OCI-LY7 (cell line): ENCODE data around the gene SMIM12.

ENCODE experiments used
- EZH2phosphoT487 ChIP-seq: fragments of 200-600 bp; sonication (generic); IDR thresholded peaks from 2 replicates; pipeline ENCODE4 v1.6.1; 2018; ENCODE audit warnings: low read depth, borderline replicate concordance, mild to moderate bottlenecking, mixed run types, antibody characterized with exemption, low read length, moderate library complexity, mixed read lengths
- TF ChIP-seq, protein P1 (sequence below): fragments of 200-600 bp; sonication (generic); conservative IDR thresholded peaks from 2 replicates; pipeline ENCODE4 v1.5.1; 2014; ENCODE audit warnings: mild to moderate bottlenecking, antibody characterized with exemption, low read length, moderate library complexity, mixed read lengths

DNA sequence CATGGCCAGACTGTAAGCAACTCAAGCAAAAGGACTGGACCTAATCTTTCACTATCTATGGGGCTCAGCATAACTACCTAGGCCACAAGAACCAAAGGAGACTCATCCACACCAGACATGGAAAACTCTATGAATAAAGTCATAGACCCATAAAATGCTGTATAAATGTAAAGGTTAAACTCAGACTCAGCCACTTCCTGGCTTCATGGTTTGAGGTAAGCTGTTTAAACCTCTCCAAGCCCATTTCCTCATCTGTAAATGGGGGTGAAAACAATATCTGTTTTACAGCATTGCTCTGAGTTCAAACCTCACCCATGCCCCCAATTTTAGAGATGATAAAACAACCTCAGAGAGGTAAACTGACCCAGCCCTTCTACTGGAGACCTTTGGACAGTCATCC is 4.0 kb upstream of the SMIM12 start:
- TF ChIP-seq, protein P1, sequence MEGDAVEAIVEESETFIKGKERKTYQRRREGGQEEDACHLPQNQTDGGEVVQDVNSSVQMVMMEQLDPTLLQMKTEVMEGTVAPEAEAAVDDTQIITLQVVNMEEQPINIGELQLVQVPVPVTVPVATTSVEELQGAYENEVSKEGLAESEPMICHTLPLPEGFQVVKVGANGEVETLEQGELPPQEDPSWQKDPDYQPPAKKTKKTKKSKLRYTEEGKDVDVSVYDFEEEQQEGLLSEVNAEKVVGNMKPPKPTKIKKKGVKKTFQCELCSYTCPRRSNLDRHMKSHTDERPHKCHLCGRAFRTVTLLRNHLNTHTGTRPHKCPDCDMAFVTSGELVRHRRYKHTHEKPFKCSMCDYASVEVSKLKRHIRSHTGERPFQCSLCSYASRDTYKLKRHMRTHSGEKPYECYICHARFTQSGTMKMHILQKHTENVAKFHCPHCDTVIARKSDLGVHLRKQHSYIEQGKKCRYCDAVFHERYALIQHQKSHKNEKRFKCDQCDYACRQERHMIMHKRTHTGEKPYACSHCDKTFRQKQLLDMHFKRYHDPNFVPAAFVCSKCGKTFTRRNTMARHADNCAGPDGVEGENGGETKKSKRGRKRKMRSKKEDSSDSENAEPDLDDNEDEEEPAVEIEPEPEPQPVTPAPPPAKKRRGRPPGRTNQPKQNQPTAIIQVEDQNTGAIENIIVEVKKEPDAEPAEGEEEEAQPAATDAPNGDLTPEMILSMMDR: no peak
- TF ChIP-seq EZH2phosphoT487: no peak
